GM12892 (cell line): ENCODE measurements around the gene KRTAP5-7.

ENCODE experiments used
- POLR2A ChIP-seq: IDR thresholded peaks from 2 replicates; pipeline ENCODE4 v1.6.1; 2011; ENCODE audit warnings: low read depth, low read length, control low read depth
- POLR2AphosphoS5 ChIP-seq: IDR thresholded peaks from 2 replicates; pipeline ENCODE4 v1.6.1; 2011; ENCODE audit warnings: low read depth, low read length, control low read depth
- TAF1 ChIP-seq: IDR thresholded peaks from 2 replicates; pipeline ENCODE4 v1.6.1; 2011; ENCODE audit warnings: low read depth, mild to moderate bottlenecking, control low read depth, low read length, borderline replicate concordance

GRCh38 chr11:71530602-71531001 is 3.5 kb downstream of the KRTAP5-7 start:
- no peak for TF ChIP-seq POLR2A
- no peak for TF ChIP-seq POLR2AphosphoS5
- TF ChIP-seq TAF1: no peak
